H1 (cell line): ENCODE results near the gene GNG12. TPM values are rescaled to one million over a fixed set of nuclear protein-coding genes. Genes with fewer than 3 reads are reported as not detected.

Experiments
- ATF2 ChIP-seq: IDR thresholded peaks from 2 replicates; pipeline ENCODE4 v1.6.1; 2012; ENCODE audit warnings: low read length, inconsistent platforms
- BCL11A ChIP-seq, 2 experiments: IDR thresholded peaks; one replicate each; pipeline ENCODE4 v1.6.1; 2011; ENCODE audit warnings: low read depth in 2 of 2, low read length in 2 of 2, mild to moderate bottlenecking in 2 of 2
- CEBPB ChIP-seq: IDR thresholded peaks from 2 replicates; pipeline ENCODE4 v1.6.1; 2012; ENCODE audit warnings: low read depth, low read length
- EP300 ChIP-seq, 2 experiments: IDR thresholded peaks; 1 replicate in 1 of 2; 2 replicates in 1 of 2; pipeline ENCODE4 v1.6.1; 2011 to 2012; ENCODE audit warnings: low read depth in 2 of 2, low read length in 2 of 2, mild to moderate bottlenecking in 2 of 2, borderline replicate concordance in 1 of 2, inconsistent platforms in 1 of 2, moderate library complexity in 1 of 2
- JUND ChIP-seq: IDR thresholded peaks from 2 replicates; pipeline ENCODE4 v1.6.1; 2011; ENCODE audit warnings: mild to moderate bottlenecking, improper control_type of control experiment, low read length
- KDM5A ChIP-seq: fragments of 200-600 bp; IDR thresholded peaks from 2 replicates; pipeline ENCODE4 v1.7.1; 2012; ENCODE audit warnings: mild to moderate bottlenecking, low read length, inconsistent platforms, mixed read lengths
- TCF12 ChIP-seq: IDR thresholded peaks from 2 replicates; pipeline ENCODE4 v1.6.1; 2011; ENCODE audit warnings: low read depth, mild to moderate bottlenecking, low read length
- polyA plus RNA-seq, 7 experiments: library from polyadenylated mRNA; depleted of rRNA in 3 of 7; stranded (reverse) in 5 of 7; unstranded in 2 of 7; fragments of >200 nt in 5 of 7; fragments of 200-250 nt in 2 of 7; gene quantifications; 1 replicate in 5 of 7; 2 replicates in 1 of 7; 4 replicates in 1 of 7; pipeline versions ENCODE4 v1.2.1 to v1.2.3, GENCODE V29; 2011 to 2013; ENCODE audit warnings: missing spikeins in 2 of 7, mixed read lengths in 2 of 7
- total RNA-seq: library from RNA; stranded (reverse); fragmentation: NEBNext Ultra II Directional; extraction: Animal tissue kit (Norgen Biotek cat#: 25700); gene quantifications from 2 replicates; pipeline ENCODE4 v1.2.1, GENCODE V29; 2021

The GNG12 gene
- total and polyA plus RNA-seq, 2 of the 8 experiments (the other 6 are each of a cell fraction or from before 2014, with no cell fraction given) = 11.4 to 35.8 TPM

DNA sequence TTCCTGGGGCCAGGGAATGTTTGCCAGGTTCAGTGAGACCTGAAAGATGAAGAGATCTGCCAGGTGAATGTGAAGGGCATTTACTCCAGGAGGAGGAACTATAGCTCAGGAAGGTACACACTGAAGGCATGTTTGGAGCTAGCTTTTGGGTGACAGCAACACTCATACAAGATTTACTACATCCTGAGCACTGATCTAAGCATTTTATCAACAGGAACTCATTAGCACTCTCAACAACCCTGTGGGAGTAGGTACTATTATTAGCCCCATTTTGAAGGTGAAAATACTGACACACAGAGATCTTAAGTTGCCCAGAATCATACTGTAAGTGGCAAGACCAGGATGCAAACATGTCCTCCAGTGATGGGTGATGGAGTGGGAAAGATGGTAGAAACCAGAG is 141.6 kb downstream of the GNG12 start (continued):
- no peak for TF ChIP-seq KDM5A
- TF ChIP-seq CEBPB = no peak
- no peak for TF ChIP-seq TCF12
- no peak for TF ChIP-seq EP300 (IDR thresholded peaks at IDR 0.05; ENCODE audit: borderline replicate concordance in 1 of 2, low read depth in 2 of 2, low read length in 2 of 2)
- no peak for TF ChIP-seq ATF2
- TF ChIP-seq BCL11A (IDR thresholded peaks at IDR 0.05; ENCODE audit: low read depth in 2 of 2, low read length in 2 of 2) = no peak
- TF ChIP-seq JUND = no peak
